Superior temporal gyrus (tissue), 1 donor: ENCODE data around the gene BMI1.

Experiments used
- DNase-seq: peaks from one replicate; pipeline ENCODE4 v3.0.0-alpha.2; 2016; ENCODE audit errors: extremely low spot score

The BMI1 gene

DNA sequence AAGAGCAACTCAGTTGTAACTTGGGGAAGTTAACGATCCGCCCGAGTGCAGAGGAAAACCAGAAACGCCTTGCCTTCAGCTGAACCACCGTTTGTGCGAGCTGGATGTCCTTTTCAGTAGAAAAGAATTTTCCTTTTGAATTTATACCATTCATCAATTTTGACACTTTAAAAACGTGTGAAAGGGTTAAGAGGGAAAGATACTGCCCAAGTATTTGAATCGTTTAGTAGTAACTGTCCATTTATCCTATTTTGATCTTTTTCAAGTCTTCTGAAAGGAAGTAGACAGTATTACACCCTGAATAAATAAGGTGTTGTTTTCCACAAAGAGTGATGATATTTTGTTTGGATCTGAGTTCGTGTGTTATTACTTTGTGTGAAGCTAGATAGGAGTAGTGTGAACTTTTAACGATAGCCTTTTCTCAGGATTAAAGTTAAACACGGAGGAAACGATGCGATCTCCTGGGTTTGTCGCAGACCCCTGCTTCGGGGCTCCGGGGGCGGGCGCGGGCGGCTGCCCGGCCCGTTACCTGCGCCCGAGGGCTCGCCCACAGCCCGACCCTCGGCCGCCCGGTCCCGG is 830 bp upstream of the BMI1 start:
- peak; percentile 67 for DNase-seq

DNA sequence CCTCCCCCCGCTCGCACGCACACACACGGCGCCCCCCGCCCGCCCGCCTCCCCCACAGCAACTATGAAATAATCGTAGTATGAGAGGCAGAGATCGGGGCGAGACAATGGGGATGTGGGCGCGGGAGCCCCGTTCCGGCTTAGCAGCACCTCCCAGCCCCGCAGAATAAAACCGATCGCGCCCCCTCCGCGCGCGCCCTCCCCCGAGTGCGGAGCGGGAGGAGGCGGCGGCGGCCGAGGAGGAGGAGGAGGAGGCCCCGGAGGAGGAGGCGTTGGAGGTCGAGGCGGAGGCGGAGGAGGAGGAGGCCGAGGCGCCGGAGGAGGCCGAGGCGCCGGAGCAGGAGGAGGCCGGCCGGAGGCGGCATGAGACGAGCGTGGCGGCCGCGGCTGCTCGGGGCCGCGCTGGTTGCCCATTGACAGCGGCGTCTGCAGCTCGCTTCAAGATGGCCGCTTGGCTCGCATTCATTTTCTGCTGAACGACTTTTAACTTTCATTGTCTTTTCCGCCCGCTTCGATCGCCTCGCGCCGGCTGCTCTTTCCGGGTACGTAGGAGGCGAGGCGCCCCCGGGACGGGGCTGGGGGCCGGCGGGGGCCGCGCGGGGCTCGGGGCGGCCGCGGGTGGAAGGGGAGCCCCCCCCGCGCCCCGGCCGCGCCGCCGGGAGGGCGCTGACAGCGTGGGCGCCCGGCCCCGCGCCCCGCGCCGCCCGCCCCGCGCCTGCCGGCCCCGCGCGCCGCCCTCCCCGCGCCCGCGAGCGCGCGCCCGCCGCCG is 441 bp downstream of the BMI1 start:
- DNase-seq, result peak; percentile 77

DNA sequence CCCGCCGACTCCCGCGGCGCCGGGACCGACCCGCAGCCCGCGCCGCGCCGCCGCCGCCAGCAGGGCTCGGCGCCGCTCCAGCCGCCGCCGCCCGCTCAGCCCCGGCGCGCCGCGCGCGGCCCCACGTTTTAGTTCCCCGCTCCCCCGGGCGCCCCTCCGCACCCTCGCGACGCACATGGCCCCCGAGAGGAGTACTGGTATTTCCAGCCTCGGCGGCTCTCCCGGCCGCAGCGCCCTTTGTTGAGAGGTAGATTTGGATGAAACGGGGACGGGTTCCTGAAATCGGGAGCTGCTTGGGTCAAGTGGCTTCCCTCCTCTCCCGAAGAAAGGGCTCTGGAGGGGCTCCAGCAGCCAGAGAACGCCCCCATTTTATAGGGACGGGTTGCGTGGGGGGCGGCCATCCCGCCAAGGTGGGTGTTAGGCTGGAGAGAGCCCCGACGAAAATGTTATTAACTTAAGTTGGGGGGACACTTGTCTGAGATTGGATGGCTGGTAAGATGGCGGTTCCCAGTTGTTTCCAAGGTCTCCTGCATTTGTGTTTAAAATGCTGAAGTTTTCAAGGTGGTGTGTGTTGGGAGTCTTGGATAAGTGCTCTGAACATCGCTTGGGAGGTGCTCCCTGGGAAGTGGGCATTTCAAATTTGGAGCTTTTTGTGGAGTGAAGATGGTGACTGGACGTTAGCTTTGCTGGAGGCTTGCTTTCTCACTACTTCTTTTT is 1.2 kb downstream of the BMI1 start:
- DNase-seq, result peak; percentile 29

DNA sequence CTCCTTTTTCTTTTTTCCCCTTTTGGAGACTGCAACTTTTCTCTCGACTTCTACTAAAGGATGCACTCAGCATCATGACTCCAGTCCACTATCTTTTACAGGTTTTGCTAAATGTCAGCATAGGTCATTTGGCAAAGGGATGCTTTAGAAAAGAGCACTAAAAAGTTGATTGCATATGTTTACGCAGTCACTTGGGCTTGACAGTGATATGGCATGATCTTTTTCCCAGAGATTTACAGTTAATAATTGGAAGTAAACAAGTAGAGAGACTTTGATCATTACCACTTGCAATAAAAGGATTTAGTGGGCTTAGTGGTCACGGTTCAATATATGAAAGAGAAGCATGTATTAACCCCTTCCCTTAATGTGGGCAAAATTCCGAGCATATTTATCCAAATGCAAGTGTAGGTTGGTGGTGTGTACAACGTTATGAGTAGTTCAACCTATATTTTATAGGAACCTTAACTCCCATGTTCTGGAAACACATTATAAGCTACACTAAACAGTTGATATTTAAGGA is 1.8 kb downstream of the BMI1 start:
- peak; percentile 62 for DNase-seq

DNA sequence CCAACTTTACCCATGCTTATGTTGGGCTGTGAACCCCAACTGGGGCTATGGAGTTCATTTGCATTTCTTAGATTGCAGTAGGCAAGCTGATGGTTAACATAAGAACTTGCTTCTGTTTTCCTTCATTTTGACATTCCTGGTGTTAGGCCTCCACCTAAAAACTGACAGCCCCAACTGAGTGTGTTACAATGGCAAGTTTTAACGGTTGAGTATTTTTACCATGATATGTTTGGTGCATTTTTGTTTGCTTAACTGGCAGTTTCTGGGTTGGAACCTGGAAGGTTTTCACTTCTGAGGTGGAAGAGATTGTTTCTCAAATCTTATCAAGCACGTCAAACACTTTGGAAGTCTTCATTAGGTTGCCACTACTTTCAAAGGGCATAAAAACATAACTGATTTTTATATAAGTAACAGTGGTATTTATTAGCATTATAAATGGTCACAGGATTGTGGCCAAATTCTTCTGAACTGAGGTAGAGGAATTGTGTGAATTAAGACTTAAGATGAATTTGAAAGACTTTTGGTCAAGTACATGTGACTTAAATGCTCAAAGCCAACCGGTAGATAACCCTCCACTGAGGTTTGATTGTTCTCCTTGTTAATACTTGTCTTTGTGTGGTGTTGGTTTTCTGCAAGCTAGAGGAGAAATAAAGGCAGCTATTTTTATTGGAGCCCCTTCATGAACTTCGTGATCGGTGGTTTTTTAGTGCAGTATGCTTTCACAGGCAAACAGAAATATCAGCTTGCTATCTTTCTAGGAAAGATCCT is 2.8 kb downstream of the BMI1 start:
- DNase-seq, result peak; percentile 57

DNA sequence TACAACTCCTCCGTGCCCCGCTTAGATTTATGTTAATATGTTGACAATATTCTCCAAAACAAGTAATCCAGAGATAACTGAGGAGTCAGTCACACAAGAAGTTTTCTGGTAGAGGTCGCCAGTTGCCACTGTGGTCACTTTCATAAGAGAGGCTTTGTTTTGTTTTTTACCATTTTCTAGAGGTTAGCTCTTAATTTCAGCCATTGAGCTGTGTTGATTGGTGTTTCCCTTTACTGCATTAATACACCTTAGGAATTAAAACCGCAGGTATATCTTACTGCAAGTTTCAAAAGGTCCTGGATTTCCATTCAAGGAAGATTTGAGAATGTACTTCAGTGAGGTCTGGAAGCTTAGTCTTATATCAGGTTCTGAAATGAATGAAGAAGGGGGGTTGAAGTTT is 3.5 kb downstream of the BMI1 start:
- peak; percentile 61 for DNase-seq

DNA sequence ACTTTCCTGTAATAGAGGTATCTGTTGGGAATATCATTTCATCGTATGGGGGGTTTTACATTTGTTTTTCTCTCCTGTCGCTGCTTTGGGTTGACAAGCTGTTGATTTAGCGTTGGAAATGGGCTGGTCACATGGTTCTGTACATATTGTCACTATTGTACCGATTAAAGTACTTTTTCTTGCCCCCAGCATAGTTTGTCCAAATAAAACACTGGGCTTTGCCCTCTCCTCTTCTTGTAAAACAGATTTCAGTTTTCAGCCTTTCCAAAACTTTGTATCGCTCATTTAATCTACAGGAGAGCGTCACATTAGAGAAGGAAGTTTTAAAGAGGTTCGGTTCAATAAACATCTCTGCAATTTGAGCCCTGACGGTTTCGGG is 4.0 kb downstream of the BMI1 start:
- peak; percentile 51 for DNase-seq

DNA sequence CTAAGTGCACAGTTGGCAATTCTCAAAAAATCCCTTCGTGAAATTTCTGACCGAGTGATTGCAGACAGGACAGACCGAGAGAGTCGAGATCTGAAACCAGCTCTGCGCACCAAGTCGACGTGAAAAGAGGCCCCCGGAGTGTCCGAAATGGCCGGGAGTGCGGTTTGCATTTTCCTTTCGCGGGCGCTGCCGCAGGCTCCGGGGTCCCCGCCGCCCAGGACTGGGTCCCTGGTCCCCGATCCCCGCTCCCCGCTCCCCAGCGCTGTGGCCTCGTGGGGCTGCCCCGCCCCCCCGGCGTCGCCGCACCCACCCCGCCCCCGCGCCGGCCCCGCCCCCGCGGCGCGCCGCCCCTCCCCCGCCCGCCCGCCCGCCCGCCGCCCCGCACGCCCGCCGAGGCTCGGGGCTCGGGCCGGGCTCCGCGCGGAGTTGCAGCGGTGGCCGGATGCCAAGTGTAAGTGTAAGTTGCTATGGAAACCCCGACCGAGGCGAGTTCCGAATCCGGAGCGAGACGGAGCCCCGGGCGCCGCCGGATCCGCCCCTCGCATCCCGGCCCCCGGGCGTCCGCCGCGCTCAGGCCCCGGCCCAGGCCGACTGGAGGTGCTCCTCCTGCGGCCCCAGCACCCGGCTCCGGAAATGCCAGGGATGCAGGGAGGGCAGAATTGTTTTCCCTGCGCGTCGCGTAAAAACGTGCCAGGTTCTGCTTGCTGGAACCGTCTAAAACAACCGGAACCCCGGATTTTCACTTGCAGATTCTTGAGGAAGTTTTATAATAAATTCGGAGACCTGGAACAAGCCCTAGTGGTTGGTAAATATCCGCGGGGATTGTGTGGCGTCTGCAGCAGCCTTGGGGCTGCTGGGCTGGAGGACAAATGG is 4.6 kb downstream of the BMI1 start:
- peak; percentile 34 for DNase-seq

DNA sequence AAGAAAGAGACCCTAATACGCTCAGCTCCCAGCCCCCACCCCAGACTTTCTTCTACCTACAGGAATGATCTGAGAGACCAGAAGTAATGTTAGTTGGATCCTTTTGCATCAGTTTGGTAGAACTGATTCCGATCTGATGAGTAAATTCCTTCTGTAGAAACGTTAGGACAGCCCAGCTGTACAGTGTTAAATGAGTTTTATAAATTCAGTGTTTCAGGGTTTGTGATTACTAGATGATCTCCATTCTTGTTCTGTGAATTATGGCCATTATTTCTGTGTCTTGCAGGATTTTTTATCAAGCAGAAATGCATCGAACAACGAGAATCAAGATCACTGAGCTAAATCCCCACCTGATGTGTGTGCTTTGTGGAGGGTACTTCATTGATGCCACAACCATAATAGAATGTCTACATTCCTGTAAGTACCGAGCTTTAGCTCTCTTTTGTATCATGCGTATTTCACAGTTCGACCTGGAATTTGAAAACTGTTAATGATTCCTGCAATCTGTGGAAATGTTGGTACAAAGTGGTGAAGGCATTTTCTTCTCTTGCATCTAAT is 5.3 kb downstream of the BMI1 start:
- DNase-seq, result peak; percentile 46

DNA sequence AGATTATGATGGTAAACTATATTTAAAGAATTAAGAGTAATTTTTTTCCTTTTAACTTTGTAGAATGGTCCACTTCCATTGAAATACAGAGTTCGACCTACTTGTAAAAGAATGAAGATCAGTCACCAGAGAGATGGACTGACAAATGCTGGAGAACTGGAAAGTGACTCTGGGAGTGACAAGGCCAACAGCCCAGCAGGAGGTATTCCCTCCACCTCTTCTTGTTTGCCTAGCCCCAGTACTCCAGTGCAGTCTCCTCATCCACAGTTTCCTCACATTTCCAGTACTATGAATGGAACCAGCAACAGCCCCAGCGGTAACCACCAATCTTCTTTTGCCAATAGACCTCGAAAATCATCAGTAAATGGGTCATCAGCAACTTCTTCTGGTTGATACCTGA is 8.3 kb downstream of the BMI1 start:
- DNase-seq, result no peak

DNA sequence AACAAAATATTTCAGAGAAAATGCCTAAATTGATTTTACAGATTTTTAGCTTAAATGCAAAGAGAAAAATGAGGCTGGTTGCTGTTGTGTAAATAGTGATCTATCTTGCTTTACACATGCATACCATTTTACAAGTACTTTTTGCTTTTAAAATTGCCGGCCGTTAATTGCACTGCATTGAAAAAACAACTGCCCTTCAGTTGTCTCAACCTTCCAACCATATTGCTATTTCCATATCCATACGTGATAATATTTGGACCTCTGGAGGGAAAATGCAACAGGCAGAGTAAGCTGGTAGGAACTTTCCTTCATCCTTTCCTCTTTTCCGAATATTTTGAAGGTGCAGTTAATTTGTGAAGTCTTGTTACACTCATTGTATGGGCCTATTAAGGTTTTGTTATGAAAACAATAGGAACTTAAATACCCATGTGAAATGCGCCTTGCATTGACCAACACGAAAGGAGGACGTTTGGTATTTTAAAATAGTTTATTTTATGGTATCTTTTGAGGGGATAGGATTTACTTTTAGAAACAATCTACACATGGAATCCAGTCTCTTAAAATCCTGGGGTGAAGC is 11.3 kb downstream of the BMI1 start:
- DNase-seq, result peak; percentile 16

DNA sequence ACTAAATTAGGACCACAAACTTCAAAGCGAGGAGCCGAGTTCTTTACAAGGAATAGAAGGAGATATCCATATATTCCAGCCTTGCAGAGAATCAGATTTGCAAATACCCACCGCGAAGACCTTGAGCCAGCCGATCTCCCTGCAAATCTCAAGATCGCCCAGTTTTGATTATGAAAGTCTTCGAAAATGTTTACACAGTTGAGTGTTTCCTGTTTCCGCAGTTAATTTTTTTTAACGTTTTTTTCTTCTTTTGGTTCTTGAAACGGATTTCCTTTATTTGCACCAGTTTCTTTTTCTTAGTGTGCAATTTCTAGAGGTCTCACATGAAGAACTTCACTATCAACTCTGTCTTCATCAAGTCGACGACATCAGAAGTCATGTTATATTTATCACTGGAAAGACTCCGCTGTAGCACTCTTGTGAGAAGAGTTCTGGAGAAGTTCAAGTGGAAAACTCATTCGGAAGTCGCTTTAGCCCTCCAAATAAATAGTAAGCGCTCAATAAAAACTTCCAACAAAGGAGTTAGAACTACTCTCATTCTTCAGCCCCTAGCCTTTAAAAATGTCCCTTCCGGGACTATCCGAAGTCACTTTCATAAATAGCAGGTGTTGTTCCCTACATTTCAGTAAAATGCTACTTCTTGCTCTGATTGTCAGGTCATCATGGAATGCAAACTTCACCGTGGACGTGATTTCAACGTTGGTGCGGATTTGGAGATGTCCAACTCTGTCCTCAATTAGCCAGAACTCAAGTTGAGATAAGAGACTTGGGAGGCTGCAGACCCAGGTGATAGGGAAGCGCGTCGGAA is 12.5 kb downstream of the BMI1 start:
- DNase-seq, result peak; percentile 21

DNA sequence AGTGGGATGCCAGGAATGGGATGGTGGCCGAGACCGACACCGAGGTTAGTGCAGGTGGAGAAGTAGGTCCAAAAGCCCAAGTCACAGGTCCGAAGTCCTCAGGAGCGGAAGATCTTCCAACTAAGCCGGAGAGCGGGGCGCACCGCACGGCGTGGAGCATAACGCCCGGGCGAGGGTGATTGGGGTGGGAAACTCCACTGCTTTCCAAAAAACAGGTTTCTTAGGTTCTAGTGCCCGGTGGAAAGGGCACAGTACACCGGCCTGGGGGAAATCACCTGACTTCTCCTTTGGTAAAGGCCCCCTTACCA is 13.0 kb downstream of the BMI1 start:
- no peak for DNase-seq

DNA sequence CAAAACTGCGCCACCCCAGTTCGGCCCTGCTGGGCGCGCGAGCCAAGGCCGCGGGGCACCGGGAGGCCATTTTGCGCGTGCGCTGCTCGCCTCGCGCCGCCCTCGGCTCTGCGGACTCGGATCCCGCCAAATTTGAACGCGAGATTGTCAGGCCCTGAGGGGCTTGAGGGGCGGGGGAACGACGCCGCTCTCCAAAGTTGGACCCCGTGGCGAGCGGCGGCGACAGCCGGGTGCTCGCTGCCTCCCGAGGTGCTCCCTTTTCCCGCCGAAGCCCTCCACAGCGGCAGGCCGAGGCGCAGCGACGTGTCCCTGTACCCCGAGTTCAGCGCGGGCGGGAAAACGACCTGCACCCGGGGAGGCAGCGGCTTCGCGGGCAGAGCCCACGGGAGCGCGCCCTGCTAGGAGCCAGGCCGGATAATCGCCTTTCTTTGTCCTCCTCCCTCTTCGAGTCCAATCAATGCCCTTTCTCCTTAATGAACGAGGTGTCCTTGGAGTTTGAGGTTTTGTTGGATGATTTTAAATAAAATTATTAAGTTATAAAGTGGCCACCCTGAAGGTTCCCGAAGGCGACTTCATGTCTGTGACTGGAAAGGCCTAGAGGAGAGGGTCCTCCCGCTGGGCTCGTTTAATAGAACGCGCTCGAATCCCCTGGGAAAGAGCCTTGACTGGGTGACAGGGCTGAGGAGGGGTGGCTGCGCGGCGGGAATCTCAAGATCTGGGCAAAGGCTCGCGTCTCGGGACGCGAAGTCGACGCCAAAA is 13.7 kb downstream of the BMI1 start:
- DNase-seq, result peak; percentile 33

DNA sequence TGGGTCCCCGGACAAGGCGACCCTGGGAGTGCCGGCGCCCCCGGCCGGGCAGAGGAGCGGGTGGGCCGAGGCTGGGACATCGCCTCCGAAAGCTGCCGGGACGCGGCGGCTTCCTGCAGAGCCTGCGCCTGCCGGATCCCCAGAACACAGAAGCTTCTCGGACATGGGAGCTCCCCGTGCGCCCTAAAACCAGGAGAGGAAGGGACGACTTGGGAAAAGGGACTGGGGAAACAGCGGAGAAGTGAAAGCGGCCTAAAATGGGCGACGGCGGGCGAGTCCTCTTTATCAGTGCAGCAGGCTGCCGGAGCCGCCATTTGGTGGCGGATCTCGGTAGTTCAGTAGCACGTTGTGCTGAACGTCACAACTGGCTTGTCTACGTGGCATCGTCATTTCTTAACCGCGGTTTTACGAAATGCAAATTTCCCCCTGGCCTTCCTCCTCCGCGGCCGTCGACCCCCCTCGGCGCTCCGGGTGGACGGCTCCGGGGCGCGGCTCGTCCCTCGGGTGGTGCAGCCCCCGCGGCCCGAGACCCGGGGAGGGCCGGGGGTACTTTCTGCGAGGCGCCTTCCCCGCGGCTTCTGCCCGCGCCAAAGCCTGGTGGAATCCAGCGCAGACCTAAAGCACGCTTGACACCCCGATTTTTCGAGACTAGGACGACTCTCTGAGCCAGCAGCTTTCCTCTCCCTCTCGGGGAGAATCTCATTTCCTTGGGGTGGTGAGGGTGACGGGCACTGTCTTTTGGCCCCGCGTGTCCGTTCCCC is 14.5 kb downstream of the BMI1 start:
- peak; percentile 66 for DNase-seq

DNA sequence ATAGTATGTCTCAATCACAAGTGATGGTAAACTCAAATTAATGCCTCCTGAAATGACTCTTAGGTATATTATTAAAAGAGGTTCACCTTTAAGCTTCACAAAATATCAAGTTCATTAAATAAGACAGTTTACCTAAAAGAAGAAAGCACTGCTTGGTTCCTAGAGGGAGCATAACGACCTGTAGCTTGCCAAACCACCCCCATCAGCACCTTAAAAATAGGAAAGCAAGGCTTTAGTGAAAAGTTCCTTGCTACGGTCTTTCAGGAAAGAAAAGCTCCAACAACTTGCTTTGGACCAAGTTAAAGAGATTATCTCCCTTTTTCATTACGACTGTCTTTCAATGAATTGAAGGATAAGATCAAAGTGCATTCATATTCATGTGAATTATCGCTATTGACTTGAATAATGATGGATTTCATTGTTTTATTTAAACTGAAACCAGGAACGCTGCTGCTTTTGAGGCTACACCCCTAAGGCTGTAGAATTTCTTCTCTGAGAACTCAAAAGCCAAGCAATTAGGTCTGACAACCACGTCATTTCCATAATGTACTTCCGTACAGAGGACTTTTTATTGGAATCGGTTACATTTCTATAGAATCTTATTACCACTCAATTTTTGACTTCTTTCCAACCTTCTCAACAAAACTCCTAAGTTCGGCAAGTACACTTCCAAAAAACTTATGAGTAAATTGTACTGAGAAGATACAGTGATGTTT is 17.4 kb downstream of the BMI1 start:
- no peak for DNase-seq

DNA sequence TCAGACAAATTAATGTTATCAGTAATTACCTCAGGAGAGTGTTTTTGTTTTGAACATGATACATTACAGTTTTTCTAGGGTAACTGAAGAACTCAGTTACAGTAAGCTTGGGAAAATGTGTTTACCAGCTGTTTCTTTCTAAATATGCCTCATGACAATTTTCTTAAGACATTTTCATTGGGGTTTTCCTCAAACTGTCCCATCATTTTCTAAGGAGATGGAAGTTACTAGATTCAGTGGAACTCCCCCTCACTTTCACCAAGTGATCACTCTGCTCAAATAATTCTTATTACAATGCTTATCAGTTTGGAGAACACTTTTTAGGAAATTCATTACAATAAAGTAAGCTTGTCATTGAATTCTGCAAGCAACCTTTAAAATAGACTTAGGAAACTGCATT is 18.0 kb downstream of the BMI1 start:
- DNase-seq, result no peak
